ENCODE results near the gene ZNF575. TPM values are rescaled to one million over a fixed set of nuclear protein-coding genes. Genes with fewer than 3 reads are reported as not detected.

ZNF575 gene
- total and polyA plus RNA-seq, 4 donors: 0.48 to 2.3 (median 0.65) TPM

DNA sequence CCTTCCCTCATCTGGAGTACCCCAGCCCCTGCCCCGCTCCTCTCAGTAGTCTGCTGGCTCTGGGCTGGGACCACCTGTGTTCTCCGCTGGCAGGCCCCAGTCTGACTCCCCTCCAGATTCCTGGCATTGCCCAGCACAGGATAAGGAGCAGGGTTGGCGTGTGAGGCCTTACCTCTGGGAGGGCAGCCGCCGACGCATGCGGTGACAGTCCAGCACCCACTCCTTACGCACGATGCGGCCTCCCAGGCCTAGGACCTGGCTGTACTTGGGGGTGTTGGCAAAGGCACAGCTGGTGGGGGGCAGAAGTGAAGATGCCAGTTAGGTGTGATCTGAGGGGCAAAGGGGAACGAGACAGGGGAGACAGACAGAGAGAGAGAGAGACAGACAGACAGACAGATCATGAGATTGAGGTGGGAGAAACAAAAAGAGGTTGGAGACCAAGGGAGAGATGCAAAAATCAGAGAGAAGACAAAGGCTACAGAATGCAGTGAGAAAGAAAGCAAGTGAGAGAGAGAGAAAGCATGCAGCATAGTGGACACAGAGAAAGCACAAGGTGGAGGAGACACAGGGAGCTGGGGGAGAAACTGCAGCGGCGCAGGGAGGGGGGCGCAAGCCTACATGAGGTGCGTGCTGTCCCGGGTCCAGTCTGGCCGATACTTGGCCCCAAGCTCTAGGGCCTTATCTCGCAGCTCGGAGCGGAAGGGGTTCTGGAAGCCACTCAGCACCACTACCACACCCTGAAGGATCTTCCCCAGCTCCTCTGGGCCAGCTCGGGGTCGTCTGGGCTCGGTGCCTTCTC is 18.6 kb downstream of the ZNF575 start:
- Histone ChIP-seq H3K4me1 (ENCODE audit: control insufficient read depth in 5 of 5, insufficient read depth in 5 of 5, low read length in 5 of 5) (no peaks in the 10 kb centered on the region), H3K36me3 (ENCODE audit: control insufficient read depth in 4 of 4, insufficient read depth in 4 of 4, low read length in 4 of 4) (peaks cover 10 to 36% (median 31%) of the 10 kb centered on the region in 4 donors), H3K9ac (ENCODE audit: insufficient read depth in 1 of 2, low read length in 2 of 2) (no peak overlapping the region), H3K4me3 (no peak overlapping the region), H3K27ac (ENCODE audit: low read depth in 1 of 2, low read length in 1 of 2) (no peak overlapping the region), H3K9me3 (ENCODE audit: control insufficient read depth in 4 of 4, insufficient read depth in 3 of 4, low read length in 3 of 4) (peaks cover 0 to 1% (median 0%) of the 10 kb centered on the region in 4 donors), H3K27me3 (ENCODE audit: control insufficient read depth in 3 of 3, insufficient read depth in 3 of 3, low read length in 2 of 3) (no peaks in the 10 kb centered on the region)
- ATAC-seq (ENCODE audit: insufficient read depth, low FRiP score): no peak
- TF ChIP-seq, protein P1, sequence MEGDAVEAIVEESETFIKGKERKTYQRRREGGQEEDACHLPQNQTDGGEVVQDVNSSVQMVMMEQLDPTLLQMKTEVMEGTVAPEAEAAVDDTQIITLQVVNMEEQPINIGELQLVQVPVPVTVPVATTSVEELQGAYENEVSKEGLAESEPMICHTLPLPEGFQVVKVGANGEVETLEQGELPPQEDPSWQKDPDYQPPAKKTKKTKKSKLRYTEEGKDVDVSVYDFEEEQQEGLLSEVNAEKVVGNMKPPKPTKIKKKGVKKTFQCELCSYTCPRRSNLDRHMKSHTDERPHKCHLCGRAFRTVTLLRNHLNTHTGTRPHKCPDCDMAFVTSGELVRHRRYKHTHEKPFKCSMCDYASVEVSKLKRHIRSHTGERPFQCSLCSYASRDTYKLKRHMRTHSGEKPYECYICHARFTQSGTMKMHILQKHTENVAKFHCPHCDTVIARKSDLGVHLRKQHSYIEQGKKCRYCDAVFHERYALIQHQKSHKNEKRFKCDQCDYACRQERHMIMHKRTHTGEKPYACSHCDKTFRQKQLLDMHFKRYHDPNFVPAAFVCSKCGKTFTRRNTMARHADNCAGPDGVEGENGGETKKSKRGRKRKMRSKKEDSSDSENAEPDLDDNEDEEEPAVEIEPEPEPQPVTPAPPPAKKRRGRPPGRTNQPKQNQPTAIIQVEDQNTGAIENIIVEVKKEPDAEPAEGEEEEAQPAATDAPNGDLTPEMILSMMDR (IDR thresholded peaks at IDR 0.05; ENCODE audit: control extremely low read depth, extremely low read depth): no peak
- WGBS, 2 donors: 94 to 95% methylated on average over 23 of the region's 23 CpGs
- no peak for DNase-seq

DNA sequence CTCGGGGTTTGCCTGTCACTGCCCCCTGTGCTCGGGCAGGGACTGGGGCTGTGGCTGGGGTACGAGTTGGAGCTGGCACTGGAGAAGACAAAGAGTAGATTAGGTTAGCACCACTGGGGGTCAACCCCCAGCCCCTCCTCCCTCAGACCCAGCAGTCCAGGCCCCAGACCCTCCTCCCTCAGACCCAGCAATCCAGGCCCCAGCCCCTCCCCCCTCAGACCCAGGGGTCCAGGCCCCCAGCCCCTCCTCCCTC is 19.1 kb downstream of the ZNF575 start:
- peaks cover 0 to 1% (median 0%) of the 10 kb centered on the region in 4 donors for H3K9me3 ChIP-seq (ENCODE audit: control insufficient read depth in 4 of 4, insufficient read depth in 3 of 4, low read length in 3 of 4)
- H3K4me1 ChIP-seq (ENCODE audit: control insufficient read depth in 5 of 5, insufficient read depth in 5 of 5, low read length in 5 of 5): no peaks in the 10 kb centered on the region
- H3K9ac ChIP-seq (ENCODE audit: insufficient read depth in 1 of 2, low read length in 2 of 2): no peak overlapping the region
- ATAC-seq (ENCODE audit: insufficient read depth, low FRiP score) (no peak), DNase-seq (no peak)
- H3K4me3 ChIP-seq: no peak overlapping the region
- TF ChIP-seq, protein P1 (IDR thresholded peaks at IDR 0.05; ENCODE audit: control extremely low read depth, extremely low read depth): no peak
- H3K36me3 ChIP-seq (ENCODE audit: control insufficient read depth in 4 of 4, insufficient read depth in 4 of 4, low read length in 4 of 4): peaks cover 10 to 36% (median 31%) of the 10 kb centered on the region in 4 donors
- 89 to 95% methylated on average over 3 of the region's 3 CpGs for WGBS, 2 donors
- no peaks in the 10 kb centered on the region for H3K27me3 ChIP-seq (ENCODE audit: control insufficient read depth in 3 of 3, insufficient read depth in 3 of 3, low read length in 2 of 3)
- no peak overlapping the region for H3K27ac ChIP-seq (ENCODE audit: low read depth in 1 of 2, low read length in 1 of 2)

DNA sequence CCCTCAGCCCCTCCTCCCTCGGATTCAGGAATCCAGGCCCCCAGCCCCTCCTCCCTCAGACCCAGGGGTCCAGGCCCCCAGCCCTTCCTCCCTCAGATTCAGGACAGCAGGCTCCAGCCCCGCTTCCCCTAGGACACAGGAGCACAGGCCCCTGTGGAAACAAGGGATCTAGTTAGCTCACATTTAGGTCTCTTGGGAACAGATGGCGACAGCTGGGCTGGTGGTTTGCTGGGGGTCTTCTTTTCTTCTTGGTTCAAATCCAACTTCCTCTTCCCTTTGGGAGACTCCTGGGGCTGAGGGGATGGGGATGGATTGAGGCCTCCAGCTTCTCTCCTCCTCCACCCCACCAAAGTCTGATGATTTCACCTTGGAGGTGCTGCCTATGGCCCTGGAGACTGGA is 19.6 kb downstream of the ZNF575 start:
- Histone ChIP-seq H3K36me3 (ENCODE audit: control insufficient read depth in 4 of 4, insufficient read depth in 4 of 4, low read length in 4 of 4) (peaks cover 10 to 36% (median 32%) of the 10 kb centered on the region in 4 donors), H3K9ac (ENCODE audit: insufficient read depth in 1 of 2, low read length in 2 of 2) (no peak overlapping the region), H3K4me1 (ENCODE audit: control insufficient read depth in 5 of 5, insufficient read depth in 5 of 5, low read length in 5 of 5) (no peaks in the 10 kb centered on the region), H3K27me3 (ENCODE audit: control insufficient read depth in 3 of 3, insufficient read depth in 3 of 3, low read length in 2 of 3) (no peaks in the 10 kb centered on the region), H3K27ac (ENCODE audit: low read depth in 1 of 2, low read length in 1 of 2) (no peak overlapping the region), H3K4me3 (no peak overlapping the region), H3K9me3 (ENCODE audit: control insufficient read depth in 4 of 4, insufficient read depth in 3 of 4, low read length in 3 of 4) (peaks cover 0 to 1% (median 0%) of the 10 kb centered on the region in 4 donors)
- TF ChIP-seq, protein P1 (IDR thresholded peaks at IDR 0.05; ENCODE audit: control extremely low read depth, extremely low read depth): no peak
- DNase-seq (peak; percentile 18 to 49 (median 28)), ATAC-seq (ENCODE audit: insufficient read depth, low FRiP score) (no peak)
- WGBS, 2 donors: 83 to 92% methylated on average over 3 of the region's 3 CpGs
